CD4-positive, alpha-beta T cell treated with Interleukin-2 at 100 ng/mL for 4 hours (primary cell): Measurements from ENCODE around the gene CDHR1.
"Not testable (repeated sequence)": the region's sequence is repeated elsewhere in the genome, so short reads cannot be mapped to it uniquely, and the experiment has no call there.

Source experiments
- DNase-seq: peaks from one replicate; pipeline ENCODE4 v3.0.0-alpha.2; 2020; ENCODE audit warnings: low spot score

CDHR1 gene

DNA sequence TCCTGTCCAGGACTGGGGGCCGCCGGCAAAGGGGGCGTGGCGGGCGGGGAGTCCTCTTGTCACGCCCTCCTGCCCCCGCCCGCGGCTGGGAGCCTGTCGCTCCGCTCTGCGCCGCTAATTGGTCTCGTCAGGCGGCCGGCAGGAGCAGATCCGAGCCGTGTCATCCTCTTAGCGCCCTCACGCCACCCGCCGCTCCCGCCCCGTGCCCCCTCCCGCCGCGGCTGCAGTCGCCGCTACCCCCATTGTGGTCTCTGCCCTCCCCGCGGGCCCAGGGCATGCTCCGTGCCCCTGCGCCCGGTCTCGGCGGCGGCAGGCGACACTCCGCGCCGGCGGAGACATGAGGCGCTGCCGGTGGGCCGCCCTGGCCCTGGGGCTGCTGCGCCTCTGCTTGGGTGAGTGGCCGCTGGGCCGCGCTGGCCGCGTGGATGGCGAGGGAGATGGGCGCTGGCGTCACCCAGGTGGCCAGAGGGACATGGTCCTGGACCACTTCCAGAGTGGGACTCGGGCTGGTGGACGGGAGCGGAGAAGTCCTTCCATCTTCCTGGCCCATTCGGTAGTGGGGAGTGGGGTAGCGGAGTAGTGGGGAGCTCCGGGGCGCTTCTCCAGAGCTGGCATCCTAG lies at the start of gene CDHR1:
Gene CDHR1, plus strand, starts transcription at position 114 of the 620 bp plus-strand sequence. Its CDS starts 224 bp downstream, at position 338.
- peak; percentile 44 for DNase-seq

DNA sequence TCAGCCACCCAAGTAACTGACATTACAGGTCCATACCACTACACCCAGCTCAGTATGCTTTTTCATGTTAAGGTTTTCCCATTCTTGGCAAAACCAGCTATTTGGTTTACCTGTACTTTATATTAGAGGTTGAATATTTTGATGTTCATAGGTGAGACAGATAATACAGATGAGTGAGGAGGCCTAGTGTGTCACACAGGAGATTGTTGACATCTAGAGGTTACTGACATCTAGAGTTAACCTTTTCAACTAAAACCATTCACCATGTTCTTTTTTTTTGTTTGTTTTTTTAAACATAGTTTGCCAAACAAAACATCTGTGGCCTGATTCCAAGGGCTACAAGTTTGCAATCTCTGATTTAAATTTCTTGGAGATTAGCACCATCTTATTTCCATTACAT lies 47.0 kb upstream of the CDHR1 start:
- DNase-seq = no peak

DNA sequence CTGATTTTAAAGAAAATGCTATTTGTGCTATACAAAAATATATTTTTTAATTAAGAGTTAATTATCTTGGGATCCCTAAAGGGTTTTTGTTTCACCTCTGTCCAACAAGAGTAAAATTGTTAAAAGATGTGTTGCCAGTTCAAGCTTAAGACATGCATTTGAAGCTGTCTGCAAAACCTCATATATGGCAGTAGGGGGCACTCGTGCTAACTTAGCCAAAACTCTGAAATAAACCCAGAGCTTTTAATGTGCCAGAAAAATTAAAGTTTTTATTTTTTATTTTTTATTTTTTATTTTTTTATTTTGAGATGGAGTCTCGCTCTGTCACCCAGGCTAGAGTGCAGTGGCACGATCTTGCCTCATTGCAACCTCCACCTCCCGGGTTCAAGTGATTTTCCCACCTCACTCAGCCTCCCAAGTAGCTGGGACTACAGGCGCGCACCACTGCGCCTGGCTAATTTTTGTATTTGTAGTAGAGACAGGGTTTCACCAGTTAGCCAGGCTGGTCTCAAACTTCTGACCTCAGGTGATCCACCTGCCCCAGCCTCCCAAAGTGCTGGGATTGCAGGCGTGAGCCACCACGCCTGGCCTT lies 46.2 kb upstream of the CDHR1 start:
- DNase-seq = peak; percentile 40

DNA sequence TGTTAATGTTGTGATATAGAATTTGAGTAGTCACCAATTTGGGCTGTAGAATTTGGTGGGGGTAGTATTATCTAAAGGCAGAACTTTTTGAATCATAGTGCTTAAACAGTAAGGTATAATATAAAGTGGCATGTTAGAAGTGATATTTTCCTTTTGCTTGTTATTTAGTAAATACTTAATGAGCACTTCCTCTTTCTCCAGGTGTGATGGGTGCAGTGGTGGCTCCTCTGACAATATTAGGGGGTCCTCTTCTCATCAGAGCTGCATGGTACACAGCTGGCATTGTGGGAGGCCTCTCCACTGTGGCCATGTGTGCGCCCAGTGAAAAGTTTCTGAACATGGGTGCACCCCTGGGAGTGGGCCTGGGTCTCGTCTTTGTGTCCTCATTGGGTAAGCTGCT lies 44.5 kb upstream of the CDHR1 start:
- DNase-seq = no peak

DNA sequence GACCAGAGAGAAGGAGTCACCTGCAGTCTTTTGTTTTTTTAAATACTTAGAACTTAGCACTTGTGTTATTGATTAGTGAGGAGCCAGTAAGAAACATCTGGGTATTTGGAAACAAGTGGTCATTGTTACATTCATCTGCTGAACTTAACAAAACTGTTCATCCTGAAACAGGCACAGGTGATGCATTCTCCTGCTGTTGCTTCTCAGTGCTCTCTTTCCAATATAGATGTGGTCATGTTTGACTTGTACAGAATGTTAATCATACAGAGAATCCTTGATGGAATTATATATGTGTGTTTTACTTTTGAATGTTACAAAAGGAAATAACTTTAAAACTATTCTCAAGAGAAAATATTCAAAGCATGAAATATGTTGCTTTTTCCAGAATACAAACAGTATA lies 41.6 kb upstream of the CDHR1 start:
- no peak for DNase-seq

GRCh38 chr10:84155521-84155920 lies 38.8 kb upstream of the CDHR1 start:
- DNase-seq = no peak

DNA sequence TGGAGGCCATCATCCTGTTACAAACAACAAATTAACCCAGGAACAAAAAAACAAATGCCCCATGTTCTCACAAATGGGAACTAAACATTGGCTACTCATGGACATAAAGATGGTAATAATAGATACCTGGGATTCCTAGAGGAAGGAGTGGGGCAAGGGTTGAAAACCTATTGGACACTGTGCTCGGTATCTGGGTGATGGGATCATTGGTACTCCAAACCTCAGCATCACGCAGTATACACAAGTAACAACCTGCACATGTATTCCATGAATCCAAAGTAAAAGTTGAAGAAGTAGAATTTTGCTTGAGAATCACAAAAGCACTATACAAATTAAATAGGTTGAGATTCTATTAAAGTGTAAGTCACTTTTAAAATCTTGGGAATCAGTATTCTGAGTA lies 38.3 kb upstream of the CDHR1 start:
- no peak for DNase-seq

DNA sequence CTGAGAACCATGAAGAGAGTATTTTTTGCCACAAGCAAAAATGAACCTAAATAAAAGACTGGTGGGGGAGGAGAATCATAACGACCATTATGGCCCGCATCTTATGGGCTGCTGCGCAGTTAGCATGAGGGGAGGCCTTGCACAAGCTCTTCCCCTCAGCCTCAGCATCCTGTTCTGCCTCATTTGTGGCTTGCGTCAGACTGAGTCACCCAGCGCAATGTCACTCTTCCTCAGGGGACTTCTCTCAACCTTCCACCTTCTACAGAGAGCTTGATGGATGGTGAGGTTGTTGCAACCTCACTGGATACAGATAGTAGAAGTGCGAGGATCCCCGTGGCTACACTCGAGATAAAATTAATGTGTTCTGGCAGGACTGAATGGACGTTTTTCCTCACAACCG lies 37.6 kb upstream of the CDHR1 start:
- peak; percentile 48 for DNase-seq

DNA sequence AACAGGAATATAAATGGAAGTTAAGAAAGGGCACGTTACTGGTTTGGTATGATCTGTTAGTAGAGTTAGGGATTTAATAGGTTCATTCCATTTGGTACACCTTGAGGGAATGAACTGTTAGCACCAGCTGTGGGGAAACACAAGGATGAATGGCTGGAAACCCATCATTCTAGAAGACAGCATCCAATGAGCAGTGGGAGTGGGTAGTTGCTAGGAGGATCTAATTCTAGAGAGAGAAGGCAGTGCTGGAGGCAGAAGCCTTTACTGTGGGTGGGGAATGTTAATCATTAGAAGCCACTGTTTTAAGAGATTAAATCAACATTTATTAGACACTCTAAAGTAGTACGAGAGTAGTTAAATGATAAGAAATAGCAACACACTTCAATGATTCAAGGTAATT lies 36.3 kb upstream of the CDHR1 start:
- DNase-seq = no peak

DNA sequence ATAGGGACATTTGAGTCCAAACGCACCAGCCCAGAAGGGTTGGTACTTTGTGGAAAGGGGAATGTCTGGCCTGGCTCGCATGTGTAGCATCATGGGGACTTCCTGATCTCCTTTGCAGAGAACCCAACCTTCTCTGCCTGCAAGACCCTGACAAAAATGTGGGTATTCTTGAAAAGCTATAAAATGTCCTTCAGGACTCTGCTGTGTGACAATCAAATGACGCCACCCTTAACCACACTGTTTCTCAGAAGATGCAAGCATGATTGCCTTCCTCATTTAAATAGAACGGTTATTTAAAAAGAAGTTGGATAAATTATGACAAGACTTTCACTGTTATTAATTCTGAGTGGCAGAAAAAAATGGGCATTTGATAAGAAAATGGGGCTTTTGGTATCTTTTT lies 35.8 kb upstream of the CDHR1 start:
- DNase-seq = no peak

GRCh38 chr10:84159076-84159685 lies 35.2 kb upstream of the CDHR1 start:
- no peak for DNase-seq

DNA sequence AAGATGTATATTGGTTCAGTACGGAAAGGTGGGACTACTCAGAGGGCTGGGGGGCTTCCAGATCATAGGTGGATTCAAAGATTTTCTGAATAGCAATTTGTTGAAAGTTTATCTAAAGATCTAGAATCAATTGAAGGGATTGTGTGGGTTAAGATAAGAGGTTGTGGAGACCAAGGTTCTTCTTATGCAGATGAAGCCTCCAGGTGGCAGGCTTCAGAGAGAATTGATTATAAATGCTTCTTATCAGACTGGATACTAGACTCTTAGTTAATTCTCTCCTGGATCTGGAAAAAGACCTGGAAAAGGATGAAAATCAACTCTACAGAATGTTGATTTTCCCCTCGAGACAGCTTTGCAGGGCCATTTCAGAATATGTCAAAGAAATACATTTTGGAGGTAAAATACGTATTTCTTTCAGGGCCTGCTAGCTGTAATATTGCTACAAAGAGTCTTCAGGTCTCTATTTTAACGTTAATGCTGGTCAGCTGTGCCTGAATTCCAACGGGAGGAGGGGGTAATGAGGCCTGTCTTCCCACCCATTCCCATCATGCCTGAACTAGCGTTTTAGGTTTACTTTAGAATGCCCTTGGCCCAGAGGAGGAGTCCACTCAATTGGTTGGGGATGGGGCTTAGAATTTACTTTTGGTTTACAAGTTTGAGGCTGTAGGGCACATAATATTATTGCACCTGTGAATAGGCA lies 33.5 kb upstream of the CDHR1 start:
- DNase-seq = no peak

DNA sequence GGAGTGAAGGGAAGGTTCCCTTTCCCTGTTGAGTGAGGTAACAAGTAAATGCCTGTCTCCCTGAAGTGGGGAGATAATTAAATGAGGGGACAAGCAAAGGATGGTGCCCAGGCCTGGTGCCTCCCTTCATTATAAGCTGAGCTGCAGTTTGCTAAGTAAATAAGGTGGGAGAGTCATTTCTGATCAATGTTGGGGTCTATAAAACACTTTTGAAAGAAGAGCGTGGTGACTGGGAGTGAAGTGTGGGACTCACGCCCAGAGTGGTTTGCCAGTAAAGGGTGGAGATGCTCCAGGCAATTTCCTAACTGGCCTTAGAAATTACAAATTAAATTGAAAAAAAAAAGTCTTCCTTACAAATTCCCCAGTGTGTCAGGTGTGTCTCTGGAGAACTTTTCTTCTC lies 30.3 kb upstream of the CDHR1 start:
- DNase-seq = no peak

DNA sequence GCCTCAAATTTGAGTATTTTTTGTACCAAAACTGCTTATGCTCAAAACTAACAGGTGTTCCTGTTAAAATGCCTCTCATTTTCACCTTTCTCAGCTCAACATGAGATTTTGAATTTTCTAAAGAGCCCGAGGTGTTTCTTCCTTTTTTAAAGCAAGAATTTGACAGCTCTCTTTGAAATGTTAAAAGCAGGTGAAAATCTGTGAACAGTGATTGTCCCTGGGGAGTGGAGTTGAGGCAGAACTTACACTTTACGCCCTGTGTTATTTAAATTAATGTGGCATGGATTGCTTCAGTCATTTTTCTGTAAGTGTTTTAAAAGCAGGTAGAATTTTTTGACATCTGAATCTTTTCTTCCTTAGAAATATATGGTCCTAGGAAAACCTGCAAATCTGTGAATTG lies 29.9 kb upstream of the CDHR1 start:
- DNase-seq = no peak

DNA sequence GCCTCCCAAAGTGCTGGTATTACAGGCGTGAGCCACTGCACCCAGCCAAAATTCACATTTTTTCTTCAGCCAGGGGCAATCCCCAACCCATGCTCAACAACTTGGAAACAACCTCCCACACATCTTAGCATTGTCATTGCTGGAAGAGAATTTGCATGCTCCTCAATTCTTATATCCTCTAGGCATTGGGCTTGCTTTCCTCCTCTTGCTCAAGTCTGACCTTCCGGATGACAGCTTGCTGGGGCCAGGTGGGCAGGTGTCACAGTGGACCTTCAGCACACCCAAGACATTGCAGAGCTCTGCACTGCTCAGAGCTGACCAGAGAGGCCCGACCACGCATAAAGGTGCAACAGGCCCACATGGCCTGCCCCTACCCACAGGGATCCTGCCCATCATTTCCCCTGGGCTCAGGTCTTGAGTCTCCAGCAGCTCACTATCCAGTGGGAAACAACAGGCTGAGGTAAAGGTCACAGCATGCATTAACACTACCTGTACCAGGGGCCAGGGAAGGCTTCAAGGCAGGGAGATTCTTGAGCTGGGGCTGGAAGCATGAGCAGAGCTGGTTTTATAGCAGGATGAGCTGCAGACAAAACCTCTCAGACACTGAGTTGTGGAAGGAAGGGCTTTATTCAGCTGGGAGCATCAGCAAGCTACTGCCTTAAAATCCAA lies 27.6 kb upstream of the CDHR1 start:
- no peak for DNase-seq

DNA sequence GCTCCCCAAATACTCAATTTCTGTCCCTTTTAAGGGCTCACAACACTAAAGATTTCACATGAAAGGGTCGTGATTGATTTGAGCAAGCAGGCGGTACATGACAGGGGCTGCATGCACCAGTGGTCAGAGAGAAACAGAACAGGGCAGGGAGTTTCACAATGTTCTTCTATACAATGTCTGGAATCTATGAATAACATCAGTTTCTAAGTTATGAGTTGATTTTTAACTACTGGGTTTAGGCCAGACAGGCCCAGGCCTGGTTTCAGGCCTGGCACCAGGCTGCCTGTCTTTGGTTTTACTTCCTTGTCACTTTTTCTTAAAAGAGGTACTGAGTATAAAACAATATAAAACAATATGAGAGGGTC lies 27.1 kb upstream of the CDHR1 start:
- DNase-seq = not testable (repeated sequence)

- not testable (repeated sequence) for DNase-seq
Observed at GRCh38 chr10:84168382-84168781, 26.0 kb upstream of the CDHR1 start.

DNA sequence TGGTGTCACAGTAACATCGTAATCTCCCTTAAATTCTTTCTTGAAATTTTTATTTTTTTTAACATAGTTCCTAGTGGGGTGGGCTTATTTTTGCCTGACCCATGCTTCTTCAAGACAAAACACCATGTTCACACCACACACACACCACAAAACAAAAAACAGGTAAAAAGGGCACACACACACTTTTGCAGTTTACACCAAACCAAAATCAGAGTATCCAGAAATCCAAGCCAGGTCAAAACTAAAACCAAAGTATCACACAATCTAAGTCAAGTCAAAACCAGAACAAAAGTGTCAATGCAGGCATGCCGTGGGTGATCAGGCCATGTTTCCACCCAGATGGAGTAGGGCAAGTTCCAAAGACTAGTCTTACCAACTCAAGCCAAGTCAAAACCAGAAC lies 23.1 kb upstream of the CDHR1 start:
- DNase-seq = not testable (repeated sequence)

- not testable (repeated sequence) for DNase-seq
Observed at GRCh38 chr10:84171700-84172466, 22.5 kb upstream of the CDHR1 start.

DNA sequence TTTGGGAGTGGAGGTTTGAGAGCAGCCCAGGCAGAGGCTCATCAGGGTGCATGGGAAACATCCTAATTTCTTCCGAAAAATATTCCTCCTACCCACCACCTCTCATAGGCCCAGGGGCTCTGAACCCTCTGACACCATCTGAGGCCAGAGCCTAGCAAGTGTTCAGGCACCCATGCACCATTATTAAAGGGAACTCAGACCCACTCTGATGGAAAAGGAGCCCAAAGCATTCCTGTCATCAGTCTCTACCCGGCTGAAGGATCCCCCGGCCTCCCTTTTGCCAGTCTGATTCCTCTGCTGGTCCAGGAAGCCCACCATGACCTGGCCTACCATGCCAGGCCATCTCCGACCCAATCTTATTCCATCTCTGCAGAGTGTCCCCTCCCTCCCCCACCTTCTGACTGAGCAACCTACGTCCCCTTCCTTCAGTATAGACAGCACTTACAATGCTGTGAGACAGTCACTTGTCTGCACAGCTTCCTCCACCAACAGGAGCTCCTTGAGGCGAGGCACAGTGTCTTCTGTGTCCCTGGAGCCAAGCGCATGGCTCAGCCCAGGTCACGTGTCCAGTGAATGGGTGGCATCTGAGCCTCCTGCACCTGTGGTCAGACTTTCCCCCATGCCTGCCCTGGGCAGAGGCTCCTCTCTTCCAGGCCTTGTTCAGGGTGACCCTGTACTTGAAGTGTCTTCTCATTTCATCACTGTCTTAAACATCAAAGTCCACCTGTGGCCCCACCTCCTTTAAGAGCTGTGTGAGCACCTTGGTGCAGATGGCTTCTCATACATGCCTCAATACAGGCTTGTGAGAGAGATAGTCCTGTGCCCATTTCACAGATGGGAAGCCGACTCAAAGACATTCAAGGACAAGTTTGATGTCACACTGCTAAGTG lies 21.6 kb upstream of the CDHR1 start:
- DNase-seq = no peak

DNA sequence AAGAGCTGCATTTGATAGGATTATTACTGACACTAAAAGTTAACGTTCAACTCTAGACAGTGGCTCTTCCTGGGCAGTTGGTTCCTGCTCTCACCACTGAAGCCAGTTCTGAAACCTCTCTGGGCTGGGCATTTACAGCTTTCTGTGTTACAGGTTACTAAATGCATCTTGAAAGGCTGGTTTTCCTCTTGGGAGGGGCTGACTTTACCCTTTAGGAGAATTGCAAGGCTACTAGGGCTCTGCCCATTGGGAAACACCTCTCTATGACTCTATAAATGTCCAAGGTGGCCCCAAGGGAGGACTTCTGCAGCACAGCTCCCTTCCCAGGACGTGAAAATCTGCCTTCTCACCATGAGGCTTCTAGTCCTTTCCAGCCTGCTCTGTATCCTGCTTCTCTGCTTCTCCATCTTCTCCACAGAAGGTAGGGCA lies 20.8 kb upstream of the CDHR1 start, which contains the start of gene GPR15LG:
Gene GPR15LG, plus strand, starts transcription at position 301 of the 429 bp plus-strand sequence. Its CDS starts 51 bp downstream, at position 352.
- DNase-seq = no peak
